ENCODE measurements around the gene ANKRD33B. TPM values are rescaled to one million over a fixed set of nuclear protein-coding genes. Genes with fewer than 3 reads are reported as not detected.
"Not testable (repeated sequence)": the region's sequence is repeated elsewhere in the genome, so short reads cannot be mapped to it uniquely, and the experiment has no call there.

Gene ANKRD33B
- total and polyA plus RNA-seq, 5 donors: 1.3 to 2.7 (median 2.3) TPM

GRCh38 chr5:10664180-10664769 is 100.4 kb downstream of the ANKRD33B start:
- intact Hi-C loops (cut with DNase I); ATAC-seq; DNase-seq: not testable (repeated sequence)

GRCh38 chr5:10665799-10666198 is 101.9 kb downstream of the ANKRD33B start:
- Histone ChIP-seq H3K27ac (ENCODE audit: low read length) (no peak overlapping the region), H3K4me1 (ENCODE audit: control insufficient read depth, insufficient read depth, low read length) (no peaks in the 10 kb centered on the region), H3K4me3 (ENCODE audit: low read length) (no peak overlapping the region), H3K9me3 (ENCODE audit: control insufficient read depth, low read length) (no peaks in the 10 kb centered on the region), H3K27me3 (ENCODE audit: control insufficient read depth, insufficient read depth) (no peaks in the 10 kb centered on the region)
- WGBS: 94% methylated on average over 9 of the region's 9 CpGs
- DNase-seq: no peak
- intact Hi-C loops (cut with DNase I): no loop called here
- ATAC-seq: no peak

More at GRCh38 chr5:10664180-10664769, 100.4 kb downstream of the ANKRD33B start:
- not testable (repeated sequence) for H3K4me1 ChIP-seq (ENCODE audit: control insufficient read depth, insufficient read depth, low read length); H3K27ac ChIP-seq (ENCODE audit: low read length); H3K27me3 ChIP-seq (ENCODE audit: control insufficient read depth, insufficient read depth); H3K4me3 ChIP-seq (ENCODE audit: low read length); H3K9me3 ChIP-seq (ENCODE audit: control insufficient read depth, low read length)
- 92% methylated on average over 6 of the region's 6 CpGs for WGBS

GRCh38 chr5:10666531-10667299 is 102.8 kb downstream of the ANKRD33B start:
- Histone ChIP-seq H3K4me1 (ENCODE audit: control insufficient read depth, insufficient read depth, low read length) (no peaks in the 10 kb centered on the region), H3K4me3 (ENCODE audit: low read length) (no peak overlapping the region), H3K27me3 (ENCODE audit: control insufficient read depth, insufficient read depth) (no peaks in the 10 kb centered on the region), H3K9me3 (ENCODE audit: control insufficient read depth, low read length) (no peaks in the 10 kb centered on the region), H3K27ac (ENCODE audit: low read length) (no peak overlapping the region)
- DNase-seq (no peak), ATAC-seq (no peak)
- 91% methylated on average over 7 of the region's 7 CpGs for WGBS
- intact Hi-C loops (cut with DNase I): no loop called here

DNA sequence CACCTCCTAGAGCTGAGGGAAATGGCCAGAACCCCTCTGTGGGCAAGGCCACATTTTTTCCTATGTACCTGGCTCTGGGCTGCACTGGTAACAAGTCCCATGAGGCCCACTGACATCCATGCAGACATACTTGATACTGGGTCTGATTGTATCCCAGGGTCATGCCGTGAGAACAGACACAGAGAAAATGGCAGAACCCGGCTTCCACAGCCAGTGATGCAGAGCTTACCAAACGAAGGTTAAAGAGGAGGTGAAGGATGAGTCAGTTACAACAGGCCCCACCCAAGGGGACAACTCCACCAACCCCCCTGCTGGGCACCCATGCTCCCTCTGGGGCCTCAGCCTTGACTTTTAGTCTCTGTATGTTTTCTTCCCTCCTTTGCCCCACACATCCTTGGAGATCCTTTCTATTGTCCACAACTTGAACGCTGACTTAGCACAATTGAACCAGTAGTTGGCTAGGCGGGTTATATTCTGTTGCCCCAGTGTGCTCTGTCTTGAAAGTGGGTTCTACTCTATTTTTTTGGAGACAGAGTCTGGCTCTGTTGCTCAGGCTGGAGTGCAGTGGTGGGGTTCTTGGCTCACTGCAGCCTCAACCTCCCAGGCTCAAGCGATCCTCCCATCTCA is 103.7 kb downstream of the ANKRD33B start:
- Histone ChIP-seq H3K4me1 (ENCODE audit: control insufficient read depth, insufficient read depth, low read length) (no peaks in the 10 kb centered on the region), H3K9me3 (ENCODE audit: control insufficient read depth, low read length) (no peaks in the 10 kb centered on the region), H3K27me3 (ENCODE audit: control insufficient read depth, insufficient read depth) (no peaks in the 10 kb centered on the region), H3K4me3 (ENCODE audit: low read length) (no peak overlapping the region), H3K27ac (ENCODE audit: low read length) (no peak overlapping the region)
- DNase-seq: no peak
- ATAC-seq: no peak
- WGBS: 91% methylated on average over 6 of the region's 6 CpGs
- intact Hi-C loops (cut with DNase I): no loop called here

DNA sequence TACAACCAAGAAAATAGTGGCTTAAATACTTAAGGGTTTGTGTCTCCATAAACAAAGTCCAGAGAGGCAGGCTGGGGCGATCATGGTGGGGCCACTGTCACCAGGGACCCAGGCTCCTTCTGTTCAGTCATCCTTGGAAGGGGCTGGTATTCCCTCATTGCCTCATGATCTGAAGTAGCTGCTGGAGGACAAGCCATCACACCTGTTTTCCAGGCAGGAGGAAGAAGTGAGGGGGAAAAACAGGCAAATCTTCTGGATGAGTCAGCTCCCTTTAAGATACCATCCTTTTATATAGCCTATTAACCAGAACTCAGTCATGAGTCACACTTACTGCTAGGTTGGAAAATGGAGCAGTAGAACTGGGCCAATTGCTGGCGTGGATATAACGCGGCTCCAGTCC is 104.8 kb downstream of the ANKRD33B start:
- Histone ChIP-seq H3K27me3 (ENCODE audit: control insufficient read depth, insufficient read depth) (no peaks in the 10 kb centered on the region), H3K9me3 (ENCODE audit: control insufficient read depth, low read length) (no peaks in the 10 kb centered on the region), H3K4me3 (ENCODE audit: low read length) (no peak overlapping the region), H3K4me1 (ENCODE audit: control insufficient read depth, insufficient read depth, low read length) (no peaks in the 10 kb centered on the region), H3K27ac (ENCODE audit: low read length) (no peak overlapping the region)
- ATAC-seq: no peak
- DNase-seq: no peak
- intact Hi-C loops (cut with DNase I): no loop called here
- WGBS: 80% methylated on average over 4 of the region's 4 CpGs

GRCh38 chr5:10669983-10670382 is 106.1 kb downstream of the ANKRD33B start:
- Histone ChIP-seq H3K27ac (ENCODE audit: low read length) (no peak overlapping the region), H3K4me1 (ENCODE audit: control insufficient read depth, insufficient read depth, low read length) (no peaks in the 10 kb centered on the region), H3K27me3 (ENCODE audit: control insufficient read depth, insufficient read depth) (no peaks in the 10 kb centered on the region), H3K4me3 (ENCODE audit: low read length) (no peak overlapping the region), H3K9me3 (ENCODE audit: control insufficient read depth, low read length) (no peaks in the 10 kb centered on the region)
- intact Hi-C loops (cut with DNase I): no loop called here
- ATAC-seq (no peak), DNase-seq (no peak)
- 98% methylated on average over 1 of the region's 1 CpG for WGBS

GRCh38 chr5:10671041-10672008 is 107.5 kb downstream of the ANKRD33B start:
- no peaks in the 10 kb centered on the region for H3K4me1 ChIP-seq (ENCODE audit: control insufficient read depth, insufficient read depth, low read length)
- no peak overlapping the region for H3K27ac ChIP-seq (ENCODE audit: low read length)
- intact Hi-C loops (cut with DNase I): no loop called here
- WGBS: 51% methylated on average over 14 of the region's 14 CpGs
- ATAC-seq: no peak
- DNase-seq: no peak
- H3K9me3 ChIP-seq (ENCODE audit: control insufficient read depth, low read length): no peaks in the 10 kb centered on the region
- no peaks in the 10 kb centered on the region for H3K27me3 ChIP-seq (ENCODE audit: control insufficient read depth, insufficient read depth)
- H3K4me3 ChIP-seq (ENCODE audit: low read length): no peak overlapping the region

DNA sequence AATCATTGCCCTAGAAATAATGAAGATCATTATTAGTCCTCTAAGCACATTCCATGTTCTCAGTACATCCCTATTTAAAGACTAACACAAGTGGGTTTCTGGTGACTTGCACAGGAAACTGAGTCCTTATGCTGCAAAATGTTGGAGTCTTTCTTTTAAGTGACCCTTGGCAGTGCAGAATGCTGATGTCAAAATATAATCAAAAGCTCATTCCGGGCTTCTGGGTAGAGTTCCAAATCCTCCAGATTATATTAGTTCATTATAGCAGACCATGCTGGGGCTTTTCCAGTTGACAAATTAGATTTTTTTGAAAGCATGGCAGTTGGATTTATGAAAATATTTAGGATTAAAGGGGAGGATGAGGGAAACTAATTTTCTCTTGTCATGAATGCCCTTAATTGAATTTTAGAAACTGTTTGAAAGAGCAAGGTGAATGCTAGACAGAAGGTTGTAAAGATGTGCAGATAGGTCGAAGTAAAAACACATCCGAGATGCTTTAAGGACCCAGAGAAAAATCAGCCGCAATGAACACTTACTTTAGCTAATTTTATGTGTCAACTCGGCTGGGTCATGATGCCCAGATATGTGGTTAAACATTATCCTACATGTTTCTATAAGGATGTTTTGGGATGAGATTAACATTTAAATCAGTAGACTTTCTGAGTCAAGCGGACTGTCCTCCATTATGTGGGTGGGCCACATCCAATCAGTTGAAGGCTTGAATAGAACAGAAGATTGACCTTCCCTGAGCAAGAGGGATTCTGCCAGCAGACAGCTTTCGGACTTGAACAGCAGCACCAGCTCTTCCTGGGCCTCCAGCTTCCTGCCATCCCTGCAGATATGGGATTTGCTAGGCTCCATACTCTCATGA is 108.5 kb downstream of the ANKRD33B start:
- H3K27me3 ChIP-seq (ENCODE audit: control insufficient read depth, insufficient read depth): no peaks in the 10 kb centered on the region
- intact Hi-C loops (cut with DNase I): no loop called here

DNA sequence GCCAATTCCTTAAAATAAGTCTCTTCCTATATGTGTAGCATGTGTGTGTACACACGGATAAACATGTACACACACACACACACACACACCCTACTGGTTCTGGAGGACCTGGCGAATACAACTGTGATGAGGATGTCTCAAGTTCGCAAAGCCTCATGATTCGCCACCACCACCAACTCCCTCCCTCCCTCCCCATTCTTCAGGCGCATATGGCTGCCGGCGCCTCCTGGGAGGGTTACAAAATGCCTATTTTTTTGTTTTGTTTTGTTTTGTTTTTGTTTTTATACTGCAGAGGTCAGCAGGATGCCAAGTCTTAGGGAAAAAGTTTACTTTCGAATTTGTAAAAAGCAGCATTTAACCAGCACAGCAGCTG is 109.1 kb downstream of the ANKRD33B start:
- intact Hi-C loops (cut with DNase I): no loop called here
- WGBS: 80% methylated on average over 8 of the region's 8 CpGs
- Histone ChIP-seq H3K4me3 (ENCODE audit: low read length) (no peak overlapping the region), H3K9me3 (ENCODE audit: control insufficient read depth, low read length) (no peaks in the 10 kb centered on the region), H3K27ac (ENCODE audit: low read length) (no peak overlapping the region), H3K4me1 (ENCODE audit: control insufficient read depth, insufficient read depth, low read length) (no peaks in the 10 kb centered on the region), H3K27me3 (ENCODE audit: control insufficient read depth, insufficient read depth) (no peaks in the 10 kb centered on the region)
- ATAC-seq: no peak
- DNase-seq: no peak

More for the DNA sequence above, 108.5 kb downstream of the ANKRD33B start:
- H3K27ac ChIP-seq (ENCODE audit: low read length): no peak overlapping the region
- no peak overlapping the region for H3K4me3 ChIP-seq (ENCODE audit: low read length)
- 85% methylated on average over 7 of the region's 7 CpGs for WGBS
- no peaks in the 10 kb centered on the region for H3K9me3 ChIP-seq (ENCODE audit: control insufficient read depth, low read length)
- H3K4me1 ChIP-seq (ENCODE audit: control insufficient read depth, insufficient read depth, low read length): no peaks in the 10 kb centered on the region
- DNase-seq (no peak), ATAC-seq (no peak)

GRCh38 chr5:10673407-10673806 is 109.5 kb downstream of the ANKRD33B start:
- Histone ChIP-seq H3K4me1 (ENCODE audit: control insufficient read depth, insufficient read depth, low read length) (no peaks in the 10 kb centered on the region), H3K27ac (ENCODE audit: low read length) (no peak overlapping the region), H3K9me3 (ENCODE audit: control insufficient read depth, low read length) (no peaks in the 10 kb centered on the region), H3K27me3 (ENCODE audit: control insufficient read depth, insufficient read depth) (no peaks in the 10 kb centered on the region), H3K4me3 (ENCODE audit: low read length) (no peak overlapping the region)
- intact Hi-C loops (cut with DNase I): no loop called here
- DNase-seq (no peak), ATAC-seq (no peak)
- whole genome bisulfite sequencing: 75% methylated on average over 9 of the region's 9 CpGs
